ENCODE measurements around the gene RNF207. TPM values are rescaled to one million over a fixed set of nuclear protein-coding genes. Genes with fewer than 3 reads are reported as not detected.

RNF207 gene
- total and polyA plus RNA-seq, 2 donors (not counting 3 experiments of a cell fraction or from before 2014, with no cell fraction given) = 3.2 to 8.2 TPM

DNA sequence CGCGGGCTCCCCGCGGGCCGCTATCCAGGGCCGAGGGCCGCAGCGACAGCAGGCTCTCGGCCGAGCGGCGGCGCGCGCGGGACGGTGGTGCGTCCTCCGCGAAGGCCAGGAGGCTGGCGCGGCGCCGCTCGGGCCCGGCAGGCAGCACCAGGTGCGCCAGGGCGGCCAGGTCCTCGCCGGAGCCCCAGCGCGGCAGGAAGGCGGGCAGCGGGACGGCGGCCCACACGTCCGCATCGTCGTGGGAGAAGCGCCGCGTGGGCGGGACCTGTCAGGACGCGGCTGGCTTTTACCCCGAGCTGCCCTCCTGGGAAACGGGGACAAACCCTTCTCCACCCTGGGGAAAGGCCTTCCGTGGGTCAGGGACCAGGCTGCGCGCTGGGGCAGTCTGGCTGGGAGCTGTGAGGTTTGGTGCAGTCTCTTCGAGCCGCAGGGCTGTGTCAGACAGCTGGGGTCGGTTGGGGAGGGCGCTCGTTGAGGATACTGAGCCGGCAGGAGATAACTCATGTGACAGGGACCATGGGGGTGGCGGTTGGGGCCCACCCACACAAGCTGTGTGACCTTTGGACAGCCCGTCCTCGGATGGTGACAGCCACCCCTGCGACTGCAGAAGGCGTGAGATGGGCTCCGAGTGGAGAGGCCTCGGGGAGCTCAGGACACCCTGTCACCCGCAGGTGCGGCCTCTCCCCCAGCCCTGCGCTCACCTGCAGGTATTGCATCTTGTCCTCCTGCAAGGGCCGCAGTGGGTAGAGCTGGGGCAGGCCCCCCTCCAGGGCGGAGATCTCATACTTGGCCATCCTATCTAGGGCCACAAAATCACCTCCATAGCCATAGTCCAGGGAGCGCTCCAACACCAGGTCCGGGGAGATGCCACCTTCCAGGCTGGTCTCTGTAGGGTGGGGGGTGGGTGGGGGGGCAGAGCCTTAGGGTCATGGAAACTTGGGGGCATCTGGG, 44.1 kb downstream of the RNF207 start:
- Histone ChIP-seq H3K4me3 (replicated peaks in 1 of 3; ENCODE audit: insufficient read depth in 1 of 3, low read depth in 1 of 3, low read length in 3 of 3) (no peak overlapping the region), H3K4me1 (ENCODE audit: control insufficient read depth, extremely low read depth, insufficient read depth, low read length) (peaks cover 5% of the 10 kb centered on the region), H3K9me1 (replicated peaks; ENCODE audit: control insufficient read depth, extremely low read depth, insufficient read depth, low read length) (no peaks in the 10 kb centered on the region), H4K20me1 (replicated peaks; ENCODE audit: control insufficient read depth, extremely low read depth, insufficient read depth, low read length) (no peaks in the 10 kb centered on the region), H3K4me2 (ENCODE audit: insufficient read depth, low read length) (no peak overlapping the region), H3K9ac (replicated peaks; ENCODE audit: extremely low read depth, insufficient read depth, low read length) (no peak overlapping the region), H3K79me2 (ENCODE audit: control insufficient read depth, insufficient read depth, low read length) (no peaks in the 10 kb centered on the region), H2AFZ (ENCODE audit: low read depth, low read length) (no peak overlapping the region), H3K27ac (ENCODE audit: insufficient read depth, low read depth, low read length) (no peak overlapping the region), H3K9me3 (replicated peaks; ENCODE audit: control insufficient read depth, insufficient read depth, low read length) (no peaks in the 10 kb centered on the region), H3K27me3 (ENCODE audit: control insufficient read depth in 2 of 2, insufficient read depth in 2 of 2, low read length in 2 of 2) (peaks cover 3 to 10% of the 10 kb centered on the region in 2 experiments), H3K36me3 (ENCODE audit: control insufficient read depth in 2 of 2, extremely low read depth in 1 of 2, insufficient read depth in 2 of 2, low read length in 2 of 2) (no peaks in the 10 kb centered on the region)
- intact Hi-C loops (cut with micrococcal nuclease) = no loop called here
- dilution Hi-C loops (cut with MboI; ENCODE audit: extremely low pct_ligation_motif_present, low sequenced_read_pairs) = no loop called here
- FAIRE-seq (no peak), DNase-seq (ENCODE audit: low read depth, low spot score) (no peak)
- ChIA-PET CTCF (interaction anchor here (0.9 to 7.8 kb wide), 4 partner anchors 10 to 155 kb away, joined by 3 to 208 read pairs (median 22); partner anchors contain the start of gene GPR153), POLR2A (no interaction called here)
- TF ChIP-seq FOS (IDR thresholded peaks at IDR 0.05; ENCODE audit: borderline replicate concordance, insufficient read depth, low read length) = no peak
- TF ChIP-seq JUN (IDR thresholded peaks at IDR 0.05; ENCODE audit: borderline replicate concordance, insufficient read depth, insufficient read length, low read depth) = no peak
- TF ChIP-seq EZH2 (IDR thresholded peaks at IDR 0.05; ENCODE audit: borderline replicate concordance, low read depth, low read length, severe bottlenecking) = peak; percentile 89
- TF ChIP-seq GATA2 (IDR thresholded peaks at IDR 0.05; ENCODE audit: insufficient read depth, insufficient read length, low read depth, low read length) = no peak
- no peak for TF ChIP-seq POLR2A (IDR thresholded peaks at IDR 0.05; ENCODE audit: low read depth, low read length)
- no peak for TF ChIP-seq MYC (IDR thresholded peaks at IDR 0.05; ENCODE audit: low read depth, low read length)
- TF ChIP-seq POLR2AphosphoS5 (IDR thresholded peaks at IDR 0.05; ENCODE audit: insufficient read depth, low read depth, low read length) = no peak
- no TSS peak for BruUV-seq (replicated peaks)

All from endothelial cell of umbilical vein (primary cell).